Keratinocyte (primary cell): ENCODE data around the gene DMGDH. TPM values are rescaled to one million over a fixed set of nuclear protein-coding genes. Genes with fewer than 3 reads are reported as not detected.

Experiments
- DNase-seq: peaks from one replicate; pipeline ENCODE4 v3.0.0-alpha.2; 2011; ENCODE audit warnings: low read depth, missing footprints, low spot score
- FAIRE-seq: peaks from 2 replicates; lab custom pipeline; 2011; peaks lifted over from hg19 to GRCh38; lab: Jason Lieb, UNC
- H2AFZ ChIP-seq: 2 replicates; pipeline ENCODE4 v1.6.0; 2012; ENCODE audit warnings: low read length, control low read depth, inconsistent platforms; ENCODE audit not compliant: control insufficient read depth
- H3K27ac ChIP-seq: 2 replicates; pipeline ENCODE4 v1.5.1; 2011; ENCODE audit warnings: low read length; ENCODE audit not compliant: control insufficient read depth, insufficient read depth
- H3K27me3 ChIP-seq: 3 replicates; pipeline ENCODE4 v1.6.0; 2011; ENCODE audit warnings: low read length; ENCODE audit not compliant: control insufficient read depth, insufficient read depth; ENCODE audit errors: extremely low read depth
- H3K36me3 ChIP-seq, 2 experiments: 2 replicates in 1 of 2; 3 replicates in 1 of 2; pipeline ENCODE4 v1.5.1; 2011; ENCODE audit warnings: low read length in 2 of 2, mild to moderate bottlenecking in 1 of 2; ENCODE audit not compliant: control insufficient read depth in 2 of 2, insufficient read depth in 2 of 2; ENCODE audit errors: extremely low read depth in 1 of 2
- H3K4me1 ChIP-seq: 3 replicates; pipeline ENCODE4 v1.5.1; 2011; ENCODE audit warnings: low read length; ENCODE audit not compliant: control insufficient read depth, insufficient read depth; ENCODE audit errors: extremely low read depth
- H3K4me2 ChIP-seq: 3 replicates; pipeline ENCODE4 v1.6.0; 2011; ENCODE audit warnings: low read depth, low read length; ENCODE audit not compliant: control insufficient read depth, insufficient read depth; ENCODE audit errors: extremely low read depth
- H3K4me3 ChIP-seq, 3 experiments: fragments of 200-600 bp in 1 of 3; sonication (generic) in 1 of 3; 2 replicates in 2 of 3; 3 replicates in 1 of 3; pipeline ENCODE4 v1.5.1; 2011 to 2016; ENCODE audit warnings: low read length in 3 of 3, mild to moderate bottlenecking in 3 of 3, control low read depth in 2 of 3, inconsistent platforms in 1 of 3, low read depth in 1 of 3, mixed read lengths in 1 of 3, mixed run types in 1 of 3, moderate library complexity in 1 of 3; ENCODE audit not compliant: control insufficient read depth in 2 of 3, insufficient read depth in 2 of 3; ENCODE audit errors: extremely low read depth in 1 of 3
- H3K79me2 ChIP-seq: 2 replicates; pipeline ENCODE4 v1.6.0; 2012; ENCODE audit warnings: low read length; ENCODE audit not compliant: control insufficient read depth, insufficient read depth
- H3K9ac ChIP-seq: 3 replicates; pipeline ENCODE4 v1.6.0; 2011; ENCODE audit warnings: low read length; ENCODE audit not compliant: control insufficient read depth, insufficient read depth; ENCODE audit errors: extremely low read depth
- H3K9me1 ChIP-seq: 3 replicates; pipeline ENCODE4 v1.6.0; 2011; ENCODE audit warnings: low read length; ENCODE audit not compliant: control insufficient read depth, insufficient read depth; ENCODE audit errors: extremely low read depth
- H3K9me3 ChIP-seq: 2 replicates; pipeline ENCODE4 v1.5.1; 2012; ENCODE audit warnings: low read depth, low read length; ENCODE audit not compliant: control insufficient read depth
- H4K20me1 ChIP-seq: 3 replicates; pipeline ENCODE4 v1.6.0; 2011; ENCODE audit warnings: low read length; ENCODE audit not compliant: control insufficient read depth, insufficient read depth; ENCODE audit errors: extremely low read depth
- CTCF ChIP-seq, 3 experiments: IDR thresholded peaks in 1 of 3; conservative IDR thresholded peaks in 1 of 3; optimal IDR thresholded peaks in 1 of 3; 2 replicates in 2 of 3; 3 replicates in 1 of 3; pipeline versions ENCODE3 to v1.5.1; 2011; ENCODE audit warnings: low read length in 3 of 3, mild to moderate bottlenecking in 3 of 3, moderate library complexity in 2 of 3, control low read depth in 1 of 3, inconsistent platforms in 1 of 3; ENCODE audit not compliant: insufficient read depth in 2 of 3; ENCODE audit errors: extremely low read depth in 1 of 3
- EZH2 ChIP-seq: IDR thresholded peaks from one replicate; pipeline ENCODE4 v1.6.1; 2012; ENCODE audit warnings: inconsistent platforms, mild to moderate bottlenecking, low read length, moderate library complexity
- dilution Hi-C: fragments of 300-500 bp; cut with MboI; formaldehyde crosslinking; loops from one replicate; pipeline ENCODE4 v1.7.0; 2020; ENCODE audit warnings: low sequenced_read_pairs; ENCODE audit not compliant: extremely low pct_ligation_motif_present
- polyA plus RNA-seq, 5 experiments: library from polyadenylated mRNA; depleted of rRNA in 3 of 5; stranded (reverse) in 3 of 5; stranded (forward) in 1 of 5; unstranded in 1 of 5; fragments of >200 nt; gene quantifications; 1 replicate in 1 of 5; 2 replicates in 3 of 5; 3 replicates in 1 of 5; pipeline versions ENCODE4 v1.2.1 to v1.2.3, GENCODE V29; 2011 to 2012; ENCODE audit warnings: missing spikeins in 2 of 5, low read depth in 1 of 5, low replicate concordance in 1 of 5

Gene DMGDH
- polyA plus RNA-seq, 1 donor (not counting 4 experiments of a cell fraction or from before 2014, with no cell fraction given), result 0.20 TPM

- no peaks in the 10 kb centered on the region for H3K79me2 ChIP-seq
- no peak for FAIRE-seq
- no peak overlapping the region for H2AFZ ChIP-seq
- peaks cover 3% of the 10 kb centered on the region for H3K27me3 ChIP-seq
- no peak overlapping the region for H3K4me3 ChIP-seq
- H3K9me1 ChIP-seq, result no peaks in the 10 kb centered on the region
- TF ChIP-seq EZH2, result no peak
- TF ChIP-seq CTCF (optimal IDR thresholded peaks at IDR 0.05 in 1 of 3, IDR thresholded peaks at IDR 0.05 in 1 of 3, conservative IDR thresholded peaks at IDR 0.05 in 1 of 3; ENCODE audit: extremely low read depth in 1 of 3, insufficient read depth in 2 of 3, low read length in 3 of 3), result no peak
- H3K9me3 ChIP-seq, result no peaks in the 10 kb centered on the region
- H3K4me1 ChIP-seq, result no peaks in the 10 kb centered on the region
- dilution Hi-C loops, result no loop called here
- no peak overlapping the region for H3K27ac ChIP-seq
- H3K4me2 ChIP-seq, result no peak overlapping the region
- no peaks in the 10 kb centered on the region for H3K36me3 ChIP-seq
- no peaks in the 10 kb centered on the region for H4K20me1 ChIP-seq
- DNase-seq, result no peak
- H3K9ac ChIP-seq, result no peak overlapping the region
These were observed 11.3 kb upstream of the DMGDH start for GRCh38 chr5:79080804-79081203.

- no peak overlapping the region for H3K4me2 ChIP-seq
These were observed 8.3 kb upstream of the DMGDH start for GRCh38 chr5:79077680-79078365.

More at GRCh38 chr5:79077680-79078365, 8.3 kb upstream of the DMGDH start:
- Histone ChIP-seq H4K20me1 (no peaks in the 10 kb centered on the region), H2AFZ (no peak overlapping the region), H3K79me2 (no peaks in the 10 kb centered on the region), H3K4me1 (no peaks in the 10 kb centered on the region), H3K36me3 (no peaks in the 10 kb centered on the region), H3K9me1 (no peaks in the 10 kb centered on the region), H3K9me3 (no peaks in the 10 kb centered on the region), H3K4me3 (no peak overlapping the region), H3K27me3 (peaks cover 3% of the 10 kb centered on the region), H3K27ac (no peak overlapping the region), H3K9ac (no peak overlapping the region)
- no peak for DNase-seq
- FAIRE-seq, result no peak
- TF ChIP-seq EZH2, result no peak
- TF ChIP-seq CTCF (optimal IDR thresholded peaks at IDR 0.05 in 1 of 3, IDR thresholded peaks at IDR 0.05 in 1 of 3, conservative IDR thresholded peaks at IDR 0.05 in 1 of 3; ENCODE audit: extremely low read depth in 1 of 3, insufficient read depth in 2 of 3, low read length in 3 of 3), result no peak
- dilution Hi-C loops, result no loop called here
